Thyroid gland (tissue), 4 donors: ENCODE results near the gene PEX10. TPM values are rescaled to one million over a fixed set of nuclear protein-coding genes. Genes with fewer than 3 reads are reported as not detected.
A peak's percentile ranks its signal among the peaks of the same experiment; 100 is the strongest.

Experiments
- DNase-seq, 2 donors: peaks; one replicate each; pipeline ENCODE4 v3.0.0-alpha.2; 2019
- H3K27ac ChIP-seq, 3 donors: fragments of 200-600 bp; sonication (generic); 1 replicate in 2 of 3; 2 replicates in 1 of 3; pipeline ENCODE4 v1.5.1; 2016 to 2019; ENCODE audit warnings: mild to moderate bottlenecking in 1 of 3, moderate library complexity in 1 of 3
- H3K27me3 ChIP-seq: fragments of 200-600 bp; sonication (generic); one replicate; pipeline ENCODE4 v1.5.1; 2019
- H3K36me3 ChIP-seq, 2 donors: fragments of 200-600 bp; sonication (generic); one replicate each; pipeline ENCODE4 v1.5.1; 2016 to 2019
- H3K4me1 ChIP-seq, 2 donors: fragments of 200-600 bp; sonication (generic); one replicate each; pipeline ENCODE4 v1.5.1; 2017 to 2019
- H3K4me3 ChIP-seq, 3 donors: fragments of 200-600 bp; sonication (generic); replicated peaks in 1 of 3; 1 replicate in 2 of 3; 2 replicates in 1 of 3; pipeline ENCODE4 v1.5.1; 2016; ENCODE audit warnings: mild to moderate bottlenecking in 1 of 3
- H3K9me3 ChIP-seq: fragments of 200-600 bp; sonication (generic); one replicate; pipeline ENCODE4 v1.5.1; 2017
- POLR2A ChIP-seq, 2 donors: fragments of 450-650 bp; IDR thresholded peaks; one replicate each; pipeline ENCODE4 v1.6.1; 2017; ENCODE audit warnings: antibody characterized with exemption in 2 of 2, mild to moderate bottlenecking in 2 of 2, moderate library complexity in 1 of 2
- WGBS, 2 donors: methylation state at CpG; one replicate each; pipeline ENCODE4 v1.1.5; 2017; 5-methylcytosine and 5-hydroxymethylcytosine counted together
- intact Hi-C: fragments of 100-400 bp; cut with DNase I; formaldehyde crosslinking; loops from one replicate; pipeline ENCODE4 v1.15.1; 2023
- total RNA-seq, 4 donors: library from RNA; depleted of rRNA; stranded (reverse); fragments of >200 nt; gene quantifications; one replicate each; pipeline ENCODE4 v1.2.3, GENCODE V29; 2016
- TF ChIP-seq, protein P1 (sequence below), 6 experiments: fragments of 200-600 bp in 3 of 6; fragments of 450-650 bp in 3 of 6; sonication (generic) in 3 of 6; IDR thresholded peaks; one replicate each; pipeline ENCODE4 v1.5.1; 2016 to 2019; ENCODE audit warnings: antibody characterized with exemption in 6 of 6, mild to moderate bottlenecking in 2 of 6, inconsistent platforms in 1 of 6, moderate library complexity in 1 of 6

The PEX10 gene
- total RNA-seq, 4 donors from 2014 or later = 25.0 to 35.2 (median 33.5) TPM

DNA sequence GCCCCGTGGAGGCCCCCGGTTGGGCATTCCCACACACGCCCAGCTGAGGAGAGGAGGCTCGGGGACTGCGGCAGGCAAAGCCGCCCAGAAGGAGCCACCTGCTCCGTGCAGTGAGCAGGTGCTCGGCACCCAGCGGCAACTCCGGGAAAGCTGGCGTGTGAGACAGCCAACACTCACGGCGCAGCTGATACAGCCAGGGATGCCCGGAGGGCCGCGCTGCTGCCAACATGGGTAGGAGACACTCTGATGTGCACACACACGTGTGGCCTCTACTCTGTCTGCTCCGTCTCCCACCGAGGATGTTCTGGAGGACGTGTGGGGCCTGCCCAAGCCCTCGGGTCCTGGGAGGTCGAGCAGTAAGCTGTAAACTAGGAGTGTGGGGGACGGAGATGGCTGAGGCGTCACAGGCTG, 33.9 kb downstream of the PEX10 start:
- Histone ChIP-seq H3K4me1 (no peaks in the 10 kb centered on the region), H3K4me3 (no peak overlapping the region), H3K27me3 (no peaks in the 10 kb centered on the region), H3K27ac (no peak overlapping the region), H3K36me3 (no peaks in the 10 kb centered on the region), H3K9me3 (no peaks in the 10 kb centered on the region)
- intact Hi-C loops = no loop called here
- TF ChIP-seq, protein P1, sequence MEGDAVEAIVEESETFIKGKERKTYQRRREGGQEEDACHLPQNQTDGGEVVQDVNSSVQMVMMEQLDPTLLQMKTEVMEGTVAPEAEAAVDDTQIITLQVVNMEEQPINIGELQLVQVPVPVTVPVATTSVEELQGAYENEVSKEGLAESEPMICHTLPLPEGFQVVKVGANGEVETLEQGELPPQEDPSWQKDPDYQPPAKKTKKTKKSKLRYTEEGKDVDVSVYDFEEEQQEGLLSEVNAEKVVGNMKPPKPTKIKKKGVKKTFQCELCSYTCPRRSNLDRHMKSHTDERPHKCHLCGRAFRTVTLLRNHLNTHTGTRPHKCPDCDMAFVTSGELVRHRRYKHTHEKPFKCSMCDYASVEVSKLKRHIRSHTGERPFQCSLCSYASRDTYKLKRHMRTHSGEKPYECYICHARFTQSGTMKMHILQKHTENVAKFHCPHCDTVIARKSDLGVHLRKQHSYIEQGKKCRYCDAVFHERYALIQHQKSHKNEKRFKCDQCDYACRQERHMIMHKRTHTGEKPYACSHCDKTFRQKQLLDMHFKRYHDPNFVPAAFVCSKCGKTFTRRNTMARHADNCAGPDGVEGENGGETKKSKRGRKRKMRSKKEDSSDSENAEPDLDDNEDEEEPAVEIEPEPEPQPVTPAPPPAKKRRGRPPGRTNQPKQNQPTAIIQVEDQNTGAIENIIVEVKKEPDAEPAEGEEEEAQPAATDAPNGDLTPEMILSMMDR (IDR thresholded peaks at IDR 0.05) = no peak
- TF ChIP-seq POLR2A (IDR thresholded peaks at IDR 0.05) = no peak
- DNase-seq = no peak
- WGBS, 2 donors = 90 to 96% methylated on average over 9 to 16 of the region's 24 CpGs

DNA sequence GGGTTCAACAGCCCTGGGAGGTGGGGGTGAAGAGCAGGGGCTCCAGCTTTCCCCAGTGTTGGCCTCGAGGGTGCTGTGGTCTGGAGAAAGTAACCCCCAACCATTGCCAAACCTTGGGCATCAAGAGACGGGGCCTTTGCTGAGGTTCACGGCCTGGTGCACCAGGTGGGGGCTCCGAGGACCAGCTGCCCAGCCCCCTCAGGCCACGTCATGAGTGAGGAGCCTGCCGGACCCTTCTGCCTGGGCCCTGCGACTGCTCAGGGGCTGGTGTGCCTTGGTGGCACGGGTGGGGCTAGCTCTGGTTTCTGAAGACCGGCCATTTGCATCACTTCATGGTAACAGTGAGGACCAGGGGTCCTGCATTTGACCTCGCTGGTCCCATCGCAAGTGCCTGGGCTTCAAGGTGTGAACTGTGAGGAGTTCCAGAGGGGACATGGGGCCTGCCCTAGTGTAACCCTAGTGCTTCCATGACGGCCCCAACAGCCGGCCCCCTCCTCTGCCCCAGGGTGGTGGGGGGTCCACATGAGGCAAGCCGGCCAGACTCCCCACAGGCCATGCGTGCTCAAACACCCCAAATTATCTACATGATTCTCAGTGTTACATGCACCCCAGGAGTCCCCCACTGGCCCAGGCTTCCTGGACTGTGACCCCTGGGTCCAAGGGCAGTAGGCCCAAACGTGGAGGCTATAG, 34.5 kb downstream of the PEX10 start:
- Histone ChIP-seq H3K27me3 (no peaks in the 10 kb centered on the region), H3K4me3 (no peak overlapping the region), H3K27ac (no peak overlapping the region), H3K4me1 (no peaks in the 10 kb centered on the region), H3K36me3 (no peaks in the 10 kb centered on the region), H3K9me3 (no peaks in the 10 kb centered on the region)
- TF ChIP-seq, protein P1 (IDR thresholded peaks at IDR 0.05) = no peak
- TF ChIP-seq POLR2A (IDR thresholded peaks at IDR 0.05) = no peak
- DNase-seq = no peak
- WGBS, 2 donors = 84 to 97% methylated on average over 9 to 10 of the region's 16 CpGs
- intact Hi-C loops = no loop called here

- no peaks in the 10 kb centered on the region for H3K9me3 ChIP-seq
These were observed 35.3 kb downstream of the PEX10 start for GRCh38 chr1:2376931-2377672.

DNA sequence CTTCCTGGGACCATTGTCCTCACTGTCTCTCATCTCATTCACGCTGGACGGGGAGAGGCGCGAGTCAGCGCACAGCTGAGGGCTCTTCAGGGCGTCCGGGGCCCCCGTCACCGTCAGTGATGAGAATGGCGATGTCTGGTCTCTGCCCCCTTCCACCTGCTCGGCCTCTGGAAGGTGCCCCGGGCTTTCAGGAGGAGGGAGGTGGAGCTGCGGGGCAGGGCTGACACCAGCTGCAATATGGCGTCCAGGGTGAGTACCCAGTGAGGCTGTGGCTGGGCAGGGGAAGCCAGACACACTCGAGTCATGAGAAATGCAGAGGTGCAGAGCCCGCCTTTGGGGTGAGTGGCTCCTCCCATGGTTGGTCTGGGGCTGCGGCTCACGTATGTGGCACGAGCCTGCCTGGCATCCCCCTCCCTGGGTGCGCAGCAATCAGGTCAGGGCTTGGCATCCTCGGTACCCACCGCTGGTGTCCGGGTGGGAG, 36.1 kb downstream of the PEX10 start:
- intact Hi-C loops = no loop called here
- Histone ChIP-seq H3K27ac (no peak overlapping the region), H3K4me1 (no peaks in the 10 kb centered on the region), H3K36me3 (no peaks in the 10 kb centered on the region), H3K27me3 (no peaks in the 10 kb centered on the region), H3K9me3 (no peaks in the 10 kb centered on the region), H3K4me3 (no peak overlapping the region)
- whole genome bisulfite sequencing, 2 donors = 74 to 89% methylated on average over 7 to 13 of the region's 23 CpGs
- DNase-seq = no peak
- no peak for TF ChIP-seq POLR2A (IDR thresholded peaks at IDR 0.05)
- TF ChIP-seq, protein P1 (IDR thresholded peaks at IDR 0.05) = no peak

More at GRCh38 chr1:2376931-2377672, 35.3 kb downstream of the PEX10 start:
- intact Hi-C loops = no loop called here
- no peaks in the 10 kb centered on the region for H3K27me3 ChIP-seq
- no peaks in the 10 kb centered on the region for H3K4me1 ChIP-seq
- no peaks in the 10 kb centered on the region for H3K36me3 ChIP-seq
- no peak overlapping the region for H3K4me3 ChIP-seq
- no peak for TF ChIP-seq POLR2A (IDR thresholded peaks at IDR 0.05)
- TF ChIP-seq, protein P1 (IDR thresholded peaks at IDR 0.05) = no peak
- DNase-seq = peak; percentile 19 to 41
- no peak overlapping the region for H3K27ac ChIP-seq
- WGBS, 2 donors = 56 to 71% methylated on average over 17 to 21 of the region's 25 CpGs

DNA sequence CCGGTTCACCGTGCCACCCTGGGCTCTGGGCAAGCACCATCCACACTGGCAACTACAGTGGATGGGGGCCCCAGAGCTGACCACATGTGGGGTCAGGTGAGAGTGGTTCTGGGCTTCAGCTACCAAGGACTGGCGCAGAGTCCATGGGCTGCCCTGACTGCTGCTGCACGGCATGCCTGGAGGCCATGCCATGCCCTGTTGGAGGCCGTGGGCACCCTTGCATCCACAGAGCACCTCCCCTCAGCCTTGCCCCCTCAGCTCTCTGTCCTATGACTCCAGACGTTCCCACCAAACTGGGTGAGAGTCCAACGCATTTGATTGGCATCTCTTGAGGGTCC, 36.5 kb downstream of the PEX10 start:
- intact Hi-C loops = no loop called here
- 85 to 94% methylated on average over 3 to 4 of the region's 7 CpGs for WGBS, 2 donors
- TF ChIP-seq, protein P1 (IDR thresholded peaks at IDR 0.05) = no peak
- no peak for TF ChIP-seq POLR2A (IDR thresholded peaks at IDR 0.05)

More for the DNA sequence above, 36.5 kb downstream of the PEX10 start:
- Histone ChIP-seq H3K27ac (no peak overlapping the region), H3K4me3 (no peak overlapping the region), H3K4me1 (no peaks in the 10 kb centered on the region), H3K36me3 (no peaks in the 10 kb centered on the region), H3K9me3 (no peaks in the 10 kb centered on the region), H3K27me3 (no peaks in the 10 kb centered on the region)
- DNase-seq = no peak
